ENCODE data around the gene IFI35. TPM values are rescaled to one million over a fixed set of nuclear protein-coding genes. Genes with fewer than 3 reads are reported as not detected.
"Not testable (repeated sequence)": the region's sequence is repeated elsewhere in the genome, so short reads cannot be mapped to it uniquely, and the experiment has no call there.

Gene IFI35
- polyA plus RNA-seq, 1 of the 3 experiments (the other 2 are of a cell fraction), result 17.6 TPM

GRCh38 chr17:42971589-42971988 lies 35.0 kb upstream of the IFI35 start:
- peaks cover 13% of the 10 kb centered on the region for H3F3A ChIP-seq (replicated peaks; ENCODE audit: insufficient read depth)

DNA sequence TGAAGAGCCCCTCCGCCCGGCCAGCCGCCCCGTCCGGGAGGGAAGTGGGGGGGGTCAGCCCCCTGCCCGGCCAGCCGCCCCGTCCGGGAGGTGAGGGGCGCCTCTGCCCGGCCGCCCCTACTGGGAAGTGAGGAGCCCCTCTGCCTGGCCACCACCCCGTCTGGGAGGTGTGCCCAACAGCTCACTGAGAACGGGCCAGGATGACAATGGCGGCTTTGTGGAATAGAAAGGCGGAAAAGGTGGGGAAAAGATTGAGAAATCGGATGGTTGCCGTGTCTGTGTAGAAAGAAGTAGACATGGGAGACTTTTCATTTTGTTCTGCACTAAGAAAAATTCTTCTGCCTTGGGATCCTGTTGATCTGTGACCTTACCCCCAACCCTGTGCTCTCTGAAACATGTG lies 33.3 kb upstream of the IFI35 start:
- H3K9me2 ChIP-seq; H3K27me3 ChIP-seq (ENCODE audit: insufficient read depth); CTCF ChIA-PET; H3K9me3 ChIP-seq; H3F3A ChIP-seq (replicated peaks; ENCODE audit: insufficient read depth); H3K79me2 ChIP-seq (ENCODE audit: insufficient read depth); H3K4me3 ChIP-seq (ENCODE audit: low read depth in 2 of 2, low read length in 1 of 2); H3K27ac ChIP-seq (ENCODE audit: low read depth in 2 of 2, low read length in 1 of 2); DNase-seq; H4K20me1 ChIP-seq (ENCODE audit: insufficient read depth); H3K36me3 ChIP-seq (replicated peaks in 1 of 2; ENCODE audit: control insufficient read depth in 1 of 2, insufficient read depth in 2 of 2, low read length in 1 of 2); H2AFZ ChIP-seq (ENCODE audit: low read depth); H3K4me2 ChIP-seq; H3K9ac ChIP-seq; H3K4me1 ChIP-seq (ENCODE audit: control insufficient read depth in 1 of 2, insufficient read depth in 2 of 2, low read depth in 1 of 2, low read length in 1 of 2): not testable (repeated sequence)
- WGBS (ENCODE audit: low lambda C conversion rate), result 65% methylated on average over 6 of the region's 18 CpGs
- POLR2A ChIA-PET, result interaction anchor here (0.6 kb wide), 1 partner anchor 200 kb away, joined by 3 read pairs; the partner anchor contains the start of gene VPS25

More at GRCh38 chr17:42971589-42971988, 35.0 kb upstream of the IFI35 start:
- H3K27ac ChIP-seq (ENCODE audit: low read depth in 2 of 2, low read length in 1 of 2), result no peak overlapping the region
- DNase-seq, result no peak
- no peaks in the 10 kb centered on the region for H4K20me1 ChIP-seq (ENCODE audit: insufficient read depth)
- no peak overlapping the region for H3K9ac ChIP-seq
- H3K79me2 ChIP-seq (ENCODE audit: insufficient read depth), result no peaks in the 10 kb centered on the region
- 75% methylated on average over 5 of the region's 5 CpGs for WGBS (ENCODE audit: low lambda C conversion rate)
- H3K9me3 ChIP-seq, result no peaks in the 10 kb centered on the region
- POLR2A ChIA-PET, result no interaction called here
- no peaks in the 10 kb centered on the region for H3K4me1 ChIP-seq (ENCODE audit: control insufficient read depth in 1 of 2, insufficient read depth in 2 of 2, low read depth in 1 of 2, low read length in 1 of 2)
- CTCF ChIA-PET, result no interaction called here
- no peaks in the 10 kb centered on the region for H3K36me3 ChIP-seq (replicated peaks in 1 of 2; ENCODE audit: control insufficient read depth in 1 of 2, insufficient read depth in 2 of 2, low read length in 1 of 2)
- H3K4me3 ChIP-seq (ENCODE audit: low read depth in 2 of 2, low read length in 1 of 2), result no peak overlapping the region
- H3K9me2 ChIP-seq, result no peaks in the 10 kb centered on the region
- H3K4me2 ChIP-seq, result no peak overlapping the region
- TF ChIP-seq SMC3 (IDR thresholded peaks at IDR 0.05; ENCODE audit: low read depth, low read length) (no peak), MEF2A (IDR thresholded peaks at IDR 0.05; ENCODE audit: borderline replicate concordance, low read depth) (no peak)
- H2AFZ ChIP-seq (ENCODE audit: low read depth), result no peak overlapping the region
- no peaks in the 10 kb centered on the region for H3K27me3 ChIP-seq (ENCODE audit: insufficient read depth)

DNA sequence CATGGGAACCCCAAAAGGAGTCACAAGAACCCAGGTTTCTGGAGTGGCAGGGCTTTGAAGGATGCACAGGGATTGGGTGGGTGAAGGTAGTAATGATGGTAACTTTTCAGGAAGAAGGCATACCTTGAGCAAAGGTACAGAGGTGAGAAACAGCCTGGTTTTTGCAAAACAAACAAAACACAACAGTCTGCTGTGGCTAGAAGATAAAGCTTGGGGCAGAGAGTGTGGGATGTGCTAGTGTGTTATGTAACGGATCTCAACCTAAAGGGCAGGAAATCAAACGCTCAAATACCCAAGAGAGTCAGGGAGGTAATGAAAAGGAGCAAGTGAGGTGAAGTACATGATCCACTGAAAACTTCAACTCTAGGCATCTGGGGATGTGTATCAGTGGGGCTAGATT lies 31.3 kb upstream of the IFI35 start:
- no peaks in the 10 kb centered on the region for H3K9me3 ChIP-seq

DNA sequence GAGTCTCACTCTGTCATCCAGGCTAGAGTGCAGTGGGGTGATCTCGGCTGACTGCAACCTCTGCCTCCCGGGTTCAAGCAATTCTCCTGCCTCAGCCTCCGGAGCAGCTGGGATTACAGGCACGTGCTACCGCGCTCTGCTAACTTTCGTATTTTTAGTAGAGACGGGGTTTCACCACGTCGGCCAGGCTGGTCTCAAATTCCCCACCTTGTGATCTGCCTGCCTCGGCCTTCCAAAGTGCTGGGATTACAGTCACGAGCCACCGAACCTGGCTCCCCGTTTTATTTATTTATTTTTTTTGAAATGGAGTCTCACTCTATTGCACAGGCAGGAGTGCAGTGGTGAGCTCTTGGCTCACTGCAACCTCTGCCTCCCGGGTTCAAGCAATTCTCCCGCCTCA lies 30.9 kb upstream of the IFI35 start:
- H3K4me3 ChIP-seq (ENCODE audit: low read depth in 2 of 2, low read length in 1 of 2); H3K36me3 ChIP-seq (replicated peaks in 1 of 2; ENCODE audit: control insufficient read depth in 1 of 2, insufficient read depth in 2 of 2, low read length in 1 of 2); H2AFZ ChIP-seq (ENCODE audit: low read depth); DNase-seq; H3K27me3 ChIP-seq (ENCODE audit: insufficient read depth); H3K9me3 ChIP-seq; POLR2A ChIA-PET; H4K20me1 ChIP-seq (ENCODE audit: insufficient read depth); H3K4me1 ChIP-seq (ENCODE audit: control insufficient read depth in 1 of 2, insufficient read depth in 2 of 2, low read depth in 1 of 2, low read length in 1 of 2); H3F3A ChIP-seq (replicated peaks; ENCODE audit: insufficient read depth); H3K4me2 ChIP-seq; H3K9me2 ChIP-seq; H3K79me2 ChIP-seq (ENCODE audit: insufficient read depth); H3K27ac ChIP-seq (ENCODE audit: low read depth in 2 of 2, low read length in 1 of 2); H3K9ac ChIP-seq: not testable (repeated sequence)
- CTCF ChIA-PET, result interaction anchor here (1.2 kb wide), 1 partner anchor 22 kb away, joined by 3 read pairs; the partner anchor contains the start of gene RPL27
- WGBS (ENCODE audit: low lambda C conversion rate), result 85% methylated on average over 16 of the region's 16 CpGs

More for the DNA sequence above, 31.3 kb upstream of the IFI35 start:
- no peak for TF ChIP-seq RXRA (IDR thresholded peaks at IDR 0.05; ENCODE audit: borderline replicate concordance, low read depth)
- TF ChIP-seq FOXJ3 (CRISPR knock-in tag; IDR thresholded peaks at IDR 0.05), result no peak
- TF ChIP-seq SMC3 (IDR thresholded peaks at IDR 0.05; ENCODE audit: low read depth, low read length), result no peak
- no peak for TF ChIP-seq IRF3 (IDR thresholded peaks at IDR 0.05; ENCODE audit: low read depth, low read length)
- TF ChIP-seq POLR2AphosphoS5 (IDR thresholded peaks at IDR 0.05; ENCODE audit: low read depth, low read length), result no peak
- TF ChIP-seq RAD21 (IDR thresholded peaks at IDR 0.05; ENCODE audit: low read length), result no peak
- no peak for TF ChIP-seq TEAD4 (IDR thresholded peaks at IDR 0.05; ENCODE audit: borderline replicate concordance, insufficient read depth)
- no peak for TF ChIP-seq MAX (IDR thresholded peaks at IDR 0.05; ENCODE audit: low read depth)
- TF ChIP-seq MXI1 (IDR thresholded peaks at IDR 0.05; ENCODE audit: low read depth, low read length), result no peak
- TF ChIP-seq NFIC (IDR thresholded peaks at IDR 0.05; ENCODE audit: borderline replicate concordance), result no peak
- no peak for TF ChIP-seq RFX5 (IDR thresholded peaks at IDR 0.05; ENCODE audit: low read length)
- no peak for TF ChIP-seq ZBTB33 (IDR thresholded peaks at IDR 0.05; ENCODE audit: borderline replicate concordance, low read depth)
- TF ChIP-seq NRF1 (IDR thresholded peaks at IDR 0.05; ENCODE audit: low read depth, low read length), result no peak
- Histone ChIP-seq H4K20me1 (ENCODE audit: insufficient read depth) (no peaks in the 10 kb centered on the region), H3K27ac (ENCODE audit: low read depth in 2 of 2, low read length in 1 of 2) (no peak overlapping the region), H3K4me1 (ENCODE audit: control insufficient read depth in 1 of 2, insufficient read depth in 2 of 2, low read depth in 1 of 2, low read length in 1 of 2) (peaks cover 0 to 8% of the 10 kb centered on the region in 2 experiments; a peak in 1 of 4 replicates), H3K4me3 (ENCODE audit: low read depth in 2 of 2, low read length in 1 of 2) (no peak overlapping the region), H3K79me2 (ENCODE audit: insufficient read depth) (peaks cover under 1% of the 10 kb centered on the region; the same call in 1 of the 2 replicates), H3K36me3 (replicated peaks in 1 of 2; ENCODE audit: control insufficient read depth in 1 of 2, insufficient read depth in 2 of 2, low read length in 1 of 2) (no peaks in the 10 kb centered on the region), H2AFZ (ENCODE audit: low read depth) (no peak overlapping the region), H3K9ac (no peak overlapping the region), H3K9me2 (no peaks in the 10 kb centered on the region), H3K27me3 (ENCODE audit: insufficient read depth) (no peaks in the 10 kb centered on the region), H3F3A (replicated peaks; ENCODE audit: insufficient read depth) (no peaks in the 10 kb centered on the region), H3K4me2 (no peak overlapping the region)
- 83% methylated on average over 2 of the region's 2 CpGs for WGBS (ENCODE audit: low lambda C conversion rate)
- POLR2A ChIA-PET, result no interaction called here
- CTCF ChIA-PET, result no interaction called here
- DNase-seq, result no peak

Data from SK-N-SH (cell line).